NAMALWA (cell line): Measurements from ENCODE around the gene PRAMEF7.
"Not testable (repeated sequence)": the region's sequence is repeated elsewhere in the genome, so short reads cannot be mapped to it uniquely, and the experiment has no call there.

Source experiments
- DNase-seq: peaks from one replicate; pipeline ENCODE4 v3.0.0-alpha.2; 2015; ENCODE audit warnings: low spot score

PRAMEF7 gene

DNA sequence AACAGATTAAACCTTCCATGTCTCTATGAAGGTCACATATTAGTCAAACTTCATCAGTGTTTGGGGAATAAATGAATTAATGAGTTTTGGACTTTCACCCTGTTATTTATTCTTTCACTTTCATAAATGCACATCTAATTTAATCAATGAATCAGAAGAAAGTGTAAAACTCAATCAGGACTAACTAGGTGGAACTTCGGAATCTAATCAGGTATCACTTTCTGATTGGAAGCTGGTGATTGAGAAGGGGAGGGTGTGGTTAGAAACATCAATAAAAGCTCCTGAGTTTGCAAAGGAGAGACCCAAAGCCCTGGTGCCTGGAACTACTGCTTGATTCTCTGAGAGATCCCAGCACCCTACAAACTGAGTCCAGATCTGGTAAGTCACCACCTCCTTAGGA is at the start of gene PRAMEF7:
PRAMEF7 (plus strand) TSS at position 301 of the 400 bp plus-strand sequence. CDS start 1,083 bp downstream, outside the sequence.
- not testable (repeated sequence) for DNase-seq

- not testable (repeated sequence) for DNase-seq
Measured at GRCh38 chr1:12878453-12878852, 38.0 kb upstream of the PRAMEF7 start.

DNA sequence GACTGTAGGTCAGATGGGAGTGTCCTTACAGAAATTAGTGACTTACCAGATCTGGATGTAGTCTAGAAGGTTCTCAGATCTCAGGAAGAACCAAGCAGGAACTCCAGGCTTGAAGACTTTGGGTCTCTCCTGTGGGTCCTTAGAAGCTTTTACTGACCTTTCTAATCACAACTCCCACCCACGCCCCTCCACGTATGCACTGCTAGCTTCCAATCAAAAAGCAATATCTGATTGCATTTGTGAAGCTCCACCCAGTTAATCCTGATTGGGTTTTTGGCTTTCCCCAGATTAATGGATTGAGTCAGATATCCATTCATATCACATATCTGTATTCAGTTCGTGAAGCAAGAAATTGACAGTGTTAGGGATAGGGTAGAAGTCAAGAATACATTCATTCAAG is 30.3 kb upstream of the PRAMEF7 start, which contains the start of gene PRAMEF4:
PRAMEF4 (minus strand) TSS at position 101 of the 400 bp plus-strand sequence. CDS start 2,807 bp downstream, outside the sequence.
- DNase-seq = not testable (repeated sequence)

GRCh38 chr1:12898170-12898569 is 18.2 kb upstream of the PRAMEF7 start, which contains the start of gene PRAMEF10:
Gene PRAMEF10 (minus strand): TSS chr1:12898270. CDS start chr1:12895847, 2,423 bp downstream.
- DNase-seq = not testable (repeated sequence)

DNA sequence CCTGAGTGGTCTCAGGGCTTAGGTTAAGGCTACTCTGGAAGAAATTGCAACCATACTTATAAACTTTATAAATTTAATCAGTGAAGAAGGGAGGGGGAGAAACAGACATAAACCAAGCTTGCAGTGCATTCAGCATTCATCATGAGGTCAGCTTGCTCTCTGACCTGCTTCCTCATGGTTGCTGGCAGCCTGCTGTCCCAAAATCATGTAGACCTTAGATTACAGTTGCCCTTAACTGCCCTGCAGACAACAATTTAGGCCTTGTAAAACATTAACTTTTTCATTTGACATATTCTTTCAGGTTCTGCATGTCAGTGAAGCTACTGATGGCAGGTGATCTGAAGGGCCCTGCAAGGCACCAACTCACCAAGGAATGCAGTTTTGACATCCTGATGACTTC is 17.2 kb upstream of the PRAMEF7 start:
- not testable (repeated sequence) for DNase-seq

DNA sequence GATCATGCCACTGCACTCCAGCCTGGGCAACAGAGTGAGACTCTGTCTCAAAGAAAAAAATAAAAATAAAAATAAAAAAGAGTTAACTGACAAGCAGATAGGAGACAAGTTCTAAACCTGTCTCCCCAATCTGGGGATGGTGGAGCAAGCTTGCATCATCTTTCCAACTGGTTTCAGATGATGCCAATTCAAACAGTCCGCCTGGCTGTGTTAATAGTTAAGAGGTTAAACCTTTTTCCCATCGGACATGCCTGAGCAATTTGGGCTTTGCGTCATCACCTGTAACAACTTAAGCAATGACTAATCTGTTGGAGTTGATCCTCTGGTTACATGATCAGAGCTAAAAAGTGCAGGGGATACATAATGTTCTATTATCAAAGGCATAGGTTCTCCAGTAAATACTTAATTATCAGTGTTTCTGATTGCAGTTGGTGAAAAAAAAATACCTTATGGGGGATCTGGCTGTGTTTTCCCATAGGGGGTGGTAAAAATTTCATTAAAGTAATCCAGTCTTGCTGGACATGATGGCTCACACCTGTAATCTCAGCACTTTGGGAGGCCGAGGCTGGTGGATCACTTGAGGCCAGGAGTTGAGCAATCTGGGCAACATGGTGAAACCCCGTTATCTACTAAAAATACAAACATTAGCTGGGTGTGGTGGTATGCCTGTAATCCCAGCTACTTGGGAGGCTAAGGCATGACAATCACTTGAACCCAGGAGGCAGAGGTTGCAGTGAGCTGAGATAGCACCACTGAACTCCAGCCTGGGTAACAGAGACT is 12.4 kb upstream of the PRAMEF7 start:
- not testable (repeated sequence) for DNase-seq

GRCh38 chr1:12921749-12922148 is 5.3 kb downstream of the PRAMEF7 start:
- DNase-seq = not testable (repeated sequence)

- DNase-seq = not testable (repeated sequence)
Measured at GRCh38 chr1:12924368-12924767, 8.0 kb downstream of the PRAMEF7 start.

- not testable (repeated sequence) for DNase-seq
Measured at GRCh38 chr1:12947480-12947879, 31.1 kb downstream of the PRAMEF7 start, which contains the start of gene PRAMEF6. Gene PRAMEF6 (minus strand): TSS chr1:12947580. CDS start chr1:12942518, 5,062 bp downstream.
